GM19468 (cell line): ENCODE results near the gene CDC26.
"Not testable (repeated sequence)": the region's sequence is repeated elsewhere in the genome, so short reads cannot be mapped to it uniquely, and the experiment has no call there.

Source experiments
- ATAC-seq: cut with Tn5 transposase; IDR thresholded peaks from one replicate; pipeline ENCODE4 v1.9.1; 2021; ENCODE audit warnings: mild to moderate bottlenecking, moderate library complexity, moderate number of reproducible peaks; ENCODE audit not compliant: unreplicated experiment; ENCODE audit errors: extremely low read depth

Gene CDC26

DNA sequence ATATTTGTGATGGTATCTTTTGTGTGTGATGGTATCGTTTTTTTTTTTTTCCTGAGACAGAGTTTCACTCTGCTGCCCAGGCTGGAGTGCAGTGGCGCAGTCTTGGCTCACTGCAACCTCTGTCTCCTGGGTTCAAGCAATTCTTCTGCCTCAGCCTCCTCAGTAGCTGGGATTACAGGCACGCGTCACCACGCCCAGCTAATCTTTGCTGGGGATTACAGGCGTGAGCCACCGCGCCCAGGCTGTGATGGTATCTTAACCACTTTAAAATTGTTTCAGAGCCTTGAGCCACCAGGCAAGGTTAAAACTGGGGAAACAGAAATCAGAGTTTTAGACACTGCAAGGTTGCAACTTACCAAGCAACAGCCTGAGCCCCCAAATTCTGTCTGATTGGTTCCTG, 20.9 kb upstream of the CDC26 start:
- ATAC-seq, result not testable (repeated sequence)

DNA sequence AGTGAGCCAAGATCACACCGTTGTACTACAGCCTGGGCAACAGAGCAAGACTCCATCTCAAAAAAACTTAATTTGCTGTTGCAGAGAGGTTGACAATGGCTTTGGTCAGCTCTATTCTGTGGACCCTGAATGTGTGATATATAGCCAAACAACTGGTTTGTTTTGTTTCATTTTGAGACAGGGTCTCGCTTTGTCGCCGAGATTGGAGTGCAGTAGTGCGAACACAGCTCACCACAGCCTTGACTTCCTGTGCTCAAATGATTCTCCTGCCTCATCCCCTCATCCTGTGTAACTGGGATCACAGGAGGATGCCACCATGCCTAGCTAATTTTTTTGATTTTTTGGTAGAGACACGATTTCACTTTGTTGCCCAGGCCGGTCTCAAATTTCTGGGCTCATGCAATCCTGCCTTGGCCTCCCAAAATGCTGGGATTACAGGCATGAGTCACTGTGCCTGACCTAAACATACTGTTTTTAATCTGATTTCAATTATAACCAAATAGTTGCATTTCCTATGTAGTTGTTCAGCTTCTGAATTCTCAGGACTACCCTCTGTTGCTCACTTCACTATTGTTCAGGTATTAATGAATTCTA, 18.0 kb upstream of the CDC26 start:
- ATAC-seq, result no peak

DNA sequence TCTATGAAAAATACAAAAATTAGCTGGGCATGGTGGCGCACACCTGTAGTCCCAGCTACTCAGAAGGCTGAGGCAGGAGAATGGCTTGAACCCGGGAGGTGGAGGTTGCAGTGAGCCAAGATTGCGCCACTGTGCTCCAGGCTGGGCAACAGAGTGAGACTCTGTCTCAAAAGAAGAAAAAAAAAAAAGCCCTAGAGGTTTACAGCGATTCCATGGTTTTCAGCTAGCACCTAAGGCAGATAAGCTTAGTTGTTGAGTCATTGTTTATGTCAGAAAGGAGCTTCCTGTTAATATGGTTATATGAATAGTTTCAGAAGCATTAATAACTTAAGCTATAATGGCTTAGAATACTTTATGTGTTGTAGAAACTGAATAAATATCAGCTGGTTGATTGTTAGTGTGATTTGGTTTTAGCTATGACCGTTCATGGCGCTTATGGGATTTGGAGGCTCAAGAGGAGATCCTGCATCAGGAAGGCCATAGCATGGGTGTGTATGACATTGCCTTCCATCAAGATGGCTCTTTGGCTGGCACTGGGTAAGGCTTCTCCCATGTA, 14.8 kb upstream of the CDC26 start:
- no peak for ATAC-seq

DNA sequence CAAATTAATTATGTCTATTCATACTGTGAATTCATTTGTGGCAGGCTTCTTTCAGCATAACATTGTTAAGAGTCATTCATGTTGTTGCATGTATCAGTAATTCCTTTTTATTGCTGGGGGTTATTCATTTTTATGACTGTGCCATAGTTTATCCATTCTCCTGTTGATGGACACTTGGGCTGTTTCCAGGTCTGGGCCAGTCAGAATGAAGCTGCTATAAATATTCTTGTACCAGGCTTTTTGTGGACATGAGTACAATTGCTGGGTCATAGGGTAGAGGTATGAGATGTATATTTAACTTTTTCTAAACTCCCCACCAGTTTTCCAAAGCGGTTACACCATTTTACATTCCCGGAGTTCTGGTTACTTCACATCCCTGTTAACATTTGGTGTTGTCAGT, 13.7 kb upstream of the CDC26 start:
- ATAC-seq, result no peak

DNA sequence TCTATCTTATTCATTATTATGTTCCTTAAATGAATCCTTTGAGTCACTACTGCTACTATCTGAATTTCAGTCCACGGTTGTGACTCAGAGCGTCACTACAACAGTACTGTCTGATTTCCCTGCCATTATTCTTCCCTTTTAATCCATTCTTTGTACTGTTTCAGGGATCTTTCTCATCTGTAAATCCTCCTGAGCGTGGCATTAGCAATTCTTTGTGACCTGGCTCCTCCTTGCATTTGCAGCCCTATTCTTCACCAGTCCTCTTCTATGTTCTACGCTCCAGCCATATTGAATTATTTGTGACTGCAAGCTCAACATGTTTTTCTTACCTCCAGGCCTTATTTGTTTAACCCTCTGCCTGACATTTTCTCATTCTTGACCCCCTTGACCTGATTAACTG, 6.0 kb upstream of the CDC26 start:
- ATAC-seq, result no peak

DNA sequence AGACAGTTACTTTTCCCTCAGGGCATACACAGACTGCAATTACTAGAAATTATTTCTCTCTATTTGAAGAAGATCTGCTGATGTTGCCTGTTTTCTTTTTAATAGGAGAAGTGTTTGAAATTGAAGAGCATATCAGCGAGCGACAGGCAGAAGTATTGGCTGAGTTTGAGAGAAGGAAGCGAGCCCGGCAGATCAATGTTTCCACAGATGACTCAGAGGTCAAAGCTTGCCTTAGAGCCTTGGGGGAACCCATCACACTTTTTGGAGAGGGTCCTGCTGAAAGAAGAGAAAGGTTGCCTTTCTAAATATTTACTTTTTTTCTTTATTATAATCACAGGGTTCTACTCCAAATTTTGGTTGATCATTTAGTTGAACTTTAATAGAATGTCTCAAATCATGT, 3.5 kb upstream of the CDC26 start:
- no peak for ATAC-seq

DNA sequence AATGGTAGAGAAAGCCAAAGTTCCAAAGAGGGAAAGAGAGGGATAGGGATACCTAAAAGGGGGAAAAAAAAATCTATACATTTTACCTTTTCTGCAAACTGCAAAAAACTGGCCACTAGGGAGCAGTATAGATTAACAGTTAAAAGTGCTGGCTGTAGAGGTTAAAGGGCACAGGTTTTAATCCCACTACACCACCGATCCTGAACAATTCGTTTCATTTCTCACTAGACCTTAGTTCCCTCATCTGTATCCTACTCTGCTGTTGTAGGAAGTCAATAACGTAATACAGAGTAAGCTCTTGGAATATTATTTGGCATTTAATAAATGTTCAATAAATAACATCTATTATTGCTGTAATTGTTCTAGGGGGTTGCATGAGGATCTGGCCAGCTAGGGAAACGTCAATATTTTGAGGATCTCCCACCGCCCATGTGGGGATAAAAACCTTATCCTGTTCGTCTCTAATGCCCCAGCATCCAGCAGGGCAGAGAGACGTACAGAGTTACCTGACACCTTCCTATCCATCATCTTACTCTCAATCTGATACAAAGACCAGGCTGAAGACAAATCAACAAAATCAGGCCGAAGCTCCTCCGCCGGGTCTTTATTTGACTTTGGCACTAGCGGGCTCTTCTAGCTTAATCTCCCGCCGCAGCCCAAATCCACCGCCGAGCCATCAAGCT, 757 bp downstream of the CDC26 start:
- ATAC-seq, result no peak

DNA sequence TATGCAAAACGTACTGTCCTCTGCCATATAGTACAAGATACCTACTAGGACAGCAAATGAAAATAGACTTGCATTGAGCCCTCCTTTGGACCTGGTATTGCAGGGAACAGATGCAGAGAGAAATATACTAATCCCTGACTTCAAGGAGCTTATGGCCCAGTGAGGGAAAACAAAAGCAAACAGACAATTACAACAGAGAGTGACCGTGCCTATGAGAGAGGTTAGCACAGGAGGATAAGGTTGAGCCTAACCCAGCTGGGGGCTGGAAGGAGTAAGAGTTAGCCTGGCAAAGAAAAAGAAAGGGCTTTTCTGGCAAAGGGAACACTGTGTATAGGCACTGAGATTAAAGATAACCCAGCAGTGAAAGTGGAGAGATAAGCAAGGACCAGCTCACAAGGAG, 5.5 kb downstream of the CDC26 start:
- ATAC-seq, result no peak

DNA sequence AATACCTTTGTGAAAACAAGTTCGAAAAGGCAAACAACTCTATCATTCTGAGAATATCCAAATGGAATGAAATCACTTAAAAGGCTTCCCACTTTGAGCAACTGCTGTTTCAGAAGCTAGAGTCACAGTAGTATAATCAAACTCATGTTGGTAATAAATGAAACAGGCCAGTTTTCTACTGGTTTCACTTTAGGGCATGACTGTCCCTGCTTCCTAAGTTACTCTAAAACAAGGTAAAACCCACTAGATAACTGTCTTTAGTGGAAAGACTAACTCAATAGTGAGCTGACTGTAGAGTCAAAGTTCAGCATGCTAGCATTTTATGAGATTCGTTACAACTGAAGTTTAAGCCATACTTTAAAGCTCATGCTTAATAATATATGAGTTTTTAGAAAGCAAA, 6.0 kb downstream of the CDC26 start:
- no peak for ATAC-seq

DNA sequence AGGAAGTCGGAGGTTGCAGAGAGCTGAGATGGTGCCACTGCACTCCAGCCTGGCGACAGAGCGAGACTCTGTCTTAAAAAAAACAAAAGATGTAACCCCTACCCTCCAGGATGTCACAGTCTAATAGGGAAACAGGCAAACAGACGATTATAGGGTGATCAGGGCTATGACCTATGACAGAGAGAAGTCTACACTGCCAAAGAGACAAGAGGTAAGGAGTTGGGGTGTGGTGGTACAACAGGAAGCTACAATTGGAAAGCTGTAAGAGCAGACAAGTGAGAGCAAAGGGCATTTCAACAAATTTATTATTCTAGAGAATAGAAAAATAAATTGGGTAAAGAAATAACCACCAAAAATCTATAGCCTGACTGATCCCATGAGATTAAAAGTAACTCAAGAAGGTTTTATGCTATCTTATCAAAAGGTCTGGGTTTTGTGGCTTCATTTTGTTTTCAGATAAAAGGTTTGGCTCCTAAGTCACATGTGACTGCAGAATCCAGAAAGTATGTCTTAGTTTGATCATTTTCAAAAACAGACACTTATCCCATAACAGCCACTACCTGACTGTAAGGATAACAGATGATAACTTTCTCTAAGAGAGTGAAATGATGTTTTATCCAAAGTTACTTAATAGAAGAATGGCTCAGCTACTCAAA, 7.3 kb downstream of the CDC26 start:
- ATAC-seq, result no peak

DNA sequence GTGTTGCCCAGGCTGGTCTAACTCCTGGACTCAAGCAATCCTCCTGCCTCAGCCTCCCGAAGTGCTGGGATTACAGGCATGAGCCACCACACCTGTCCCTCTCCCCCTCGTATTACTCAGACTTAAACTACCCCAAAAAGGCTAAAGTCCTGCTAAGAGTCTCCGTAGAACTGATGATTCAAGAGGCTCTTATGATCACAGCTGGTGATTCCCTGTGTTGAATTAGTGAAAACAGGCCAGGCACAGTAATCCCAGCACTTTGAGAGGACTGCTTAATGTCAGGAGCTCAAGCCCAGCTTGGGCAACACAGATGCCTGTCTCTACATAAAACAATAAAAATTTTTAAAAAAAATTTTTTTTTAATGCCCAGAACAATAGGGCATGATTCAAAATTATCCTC, 9.2 kb downstream of the CDC26 start:
- ATAC-seq, result no peak

DNA sequence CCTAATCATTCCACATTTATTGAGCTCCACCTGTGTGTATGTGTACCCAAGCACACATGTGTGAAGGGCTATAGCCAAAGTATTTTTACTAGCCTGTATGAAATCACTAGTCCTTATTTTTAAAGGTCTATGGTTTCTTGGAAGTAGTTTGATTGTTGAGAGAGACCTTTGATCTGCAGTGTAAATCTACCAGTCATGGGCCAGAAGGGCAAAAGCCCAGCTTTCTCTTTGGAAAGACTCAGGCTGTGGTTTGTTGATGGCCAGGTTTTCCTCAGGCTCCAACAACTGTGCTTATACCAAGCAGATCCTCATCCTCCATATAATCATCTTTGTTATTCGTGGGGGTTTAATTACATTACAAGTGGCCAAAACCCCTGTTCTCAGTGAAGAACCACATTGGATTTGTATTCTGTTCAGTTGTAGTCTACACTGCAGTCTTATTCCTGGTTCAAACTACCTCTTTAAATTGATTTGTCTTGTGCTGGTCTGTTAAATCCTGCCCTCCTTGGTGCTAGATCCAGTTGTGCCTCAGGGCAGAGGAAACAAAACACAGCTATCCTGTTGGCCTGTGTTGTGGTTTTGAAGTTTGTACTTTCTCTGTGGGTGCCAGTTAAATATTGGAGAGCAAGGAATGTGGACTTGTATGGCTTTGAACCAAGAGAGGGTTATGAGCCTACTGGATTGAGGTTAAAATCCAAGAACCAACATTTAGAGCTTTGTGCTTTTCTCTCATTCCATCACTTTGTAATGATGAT, 13.3 kb downstream of the CDC26 start:
- ATAC-seq, result no peak

DNA sequence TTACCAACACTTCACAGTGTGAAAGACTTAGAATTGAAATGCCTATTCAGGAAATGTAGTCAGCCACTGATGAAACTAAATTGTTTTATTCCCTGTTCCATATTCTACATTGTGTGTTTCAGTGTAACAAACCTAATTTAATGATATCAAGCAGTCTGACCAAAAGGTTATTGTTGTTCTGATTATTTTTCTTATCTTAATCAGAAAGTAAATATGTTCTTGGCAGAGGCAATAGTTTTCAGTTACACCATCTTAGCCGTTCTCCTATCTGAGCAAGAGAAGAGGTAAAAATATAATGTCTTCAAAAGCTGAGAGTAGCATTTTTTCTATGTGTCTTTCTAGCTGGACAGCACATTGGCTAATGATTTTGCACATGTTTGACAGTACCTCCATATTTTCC, 17.1 kb downstream of the CDC26 start:
- ATAC-seq, result no peak

DNA sequence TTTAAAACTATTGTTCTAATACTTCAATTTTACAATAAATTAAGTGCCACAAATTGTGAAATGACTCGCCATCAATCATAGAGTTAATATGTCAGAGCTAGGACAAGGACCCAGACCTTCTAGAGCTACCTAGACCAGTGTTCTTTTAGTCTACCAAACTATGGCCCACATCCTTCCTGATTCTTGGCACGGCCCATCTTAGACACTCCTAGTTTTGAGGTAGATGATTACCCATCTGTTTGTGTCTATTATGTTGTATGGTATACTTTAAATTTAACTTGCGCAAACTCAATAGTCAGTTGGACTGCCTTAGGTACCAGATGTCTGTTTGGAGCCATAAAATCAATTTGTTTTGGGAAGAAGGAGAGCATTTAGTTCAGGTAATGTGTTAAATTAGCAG, 17.5 kb downstream of the CDC26 start:
- no peak for ATAC-seq

DNA sequence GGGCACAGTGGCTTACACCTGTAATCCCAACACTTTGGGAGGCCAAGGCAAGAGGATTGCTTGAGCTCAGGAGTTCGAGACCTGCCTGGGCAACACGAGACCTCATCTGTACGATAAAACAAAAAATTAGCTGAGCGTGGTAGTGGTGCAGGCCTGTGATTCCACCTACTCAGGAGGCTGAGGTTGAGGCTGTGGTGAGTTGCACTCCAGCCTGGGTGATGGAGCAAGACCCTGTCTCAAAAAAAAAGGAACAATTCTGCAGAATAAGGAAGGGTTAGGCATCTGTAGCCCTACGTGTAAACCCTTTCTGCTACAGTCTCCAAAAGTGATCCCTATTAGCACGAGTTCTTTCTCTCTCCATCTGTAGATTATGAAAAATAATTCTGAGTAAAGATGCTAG, 19.9 kb downstream of the CDC26 start:
- ATAC-seq, result no peak

DNA sequence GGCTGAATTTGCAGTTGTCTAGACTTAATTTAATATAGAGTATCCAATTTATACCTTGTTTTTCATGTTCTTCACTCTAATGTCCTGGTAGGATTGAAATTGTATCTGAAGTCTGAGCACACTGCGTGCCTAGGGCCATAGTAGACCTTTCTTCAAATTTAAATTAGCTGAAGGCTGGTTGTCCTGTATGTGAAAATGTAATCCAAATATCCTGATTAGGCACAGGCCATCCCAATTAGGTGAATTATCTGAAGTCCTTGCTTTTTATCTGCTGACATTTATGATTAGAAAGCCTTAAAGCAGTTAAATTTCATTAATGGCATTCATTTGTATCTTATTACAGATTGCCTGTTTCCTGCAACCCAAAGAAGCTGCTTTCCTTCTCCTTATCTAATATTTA, 20.4 kb downstream of the CDC26 start:
- no peak for ATAC-seq

DNA sequence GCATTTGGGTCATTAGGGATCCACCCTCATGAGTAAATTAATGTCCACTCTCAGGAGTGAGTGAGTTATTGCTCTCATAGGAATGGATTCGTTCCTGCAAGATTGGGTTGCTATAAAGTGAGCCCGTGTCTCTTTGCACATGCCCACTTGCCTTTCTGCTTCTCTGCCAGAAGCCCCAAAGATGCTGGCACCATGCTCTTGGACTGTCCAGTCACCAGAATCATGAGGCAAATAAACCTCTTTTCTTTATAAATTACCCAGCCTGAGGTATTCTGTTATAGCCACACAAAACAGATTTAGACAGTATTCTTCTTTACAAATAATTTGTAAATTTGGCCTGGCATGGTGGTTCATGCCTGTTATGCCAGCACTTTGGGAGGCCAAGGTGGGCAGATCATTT, 24.6 kb downstream of the CDC26 start:
- ATAC-seq, result no peak

DNA sequence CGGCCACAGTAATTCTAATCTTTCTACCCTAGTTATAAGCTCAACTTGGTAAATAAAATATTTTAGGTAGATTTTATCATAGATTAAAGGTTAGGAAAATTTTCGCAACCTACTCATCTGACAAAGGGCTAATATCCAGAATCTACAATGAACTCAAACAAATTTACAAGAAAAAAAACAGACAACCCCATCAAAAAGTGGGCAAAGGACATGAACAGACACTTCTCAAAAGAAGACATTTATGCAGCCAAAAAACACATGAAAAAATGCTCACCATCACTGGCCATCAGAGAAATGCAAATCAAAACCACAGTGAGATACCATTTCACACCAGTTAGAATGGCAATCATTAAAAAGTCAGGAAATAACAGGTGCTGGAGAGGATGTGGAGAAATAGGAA, 25.7 kb downstream of the CDC26 start:
- ATAC-seq, result not testable (repeated sequence)

DNA sequence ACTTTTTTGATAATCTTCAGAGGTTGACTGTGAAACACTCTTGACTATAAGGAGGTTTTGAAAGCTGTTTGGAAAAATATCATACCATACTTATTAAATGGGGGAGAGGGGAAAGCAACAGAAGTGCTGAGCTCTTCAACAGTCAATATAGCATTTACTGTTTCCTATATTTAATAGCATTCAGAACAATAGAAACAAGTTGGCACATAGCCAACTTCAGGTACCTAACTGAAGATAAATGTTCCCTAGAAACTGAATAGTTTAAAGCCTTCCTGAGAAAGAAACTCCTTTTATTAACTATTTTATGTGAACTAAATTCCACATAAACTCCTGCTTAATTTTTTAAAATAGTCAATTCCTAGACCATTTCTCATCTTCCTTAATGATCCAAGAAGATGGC, 27.7 kb downstream of the CDC26 start:
- no peak for ATAC-seq

DNA sequence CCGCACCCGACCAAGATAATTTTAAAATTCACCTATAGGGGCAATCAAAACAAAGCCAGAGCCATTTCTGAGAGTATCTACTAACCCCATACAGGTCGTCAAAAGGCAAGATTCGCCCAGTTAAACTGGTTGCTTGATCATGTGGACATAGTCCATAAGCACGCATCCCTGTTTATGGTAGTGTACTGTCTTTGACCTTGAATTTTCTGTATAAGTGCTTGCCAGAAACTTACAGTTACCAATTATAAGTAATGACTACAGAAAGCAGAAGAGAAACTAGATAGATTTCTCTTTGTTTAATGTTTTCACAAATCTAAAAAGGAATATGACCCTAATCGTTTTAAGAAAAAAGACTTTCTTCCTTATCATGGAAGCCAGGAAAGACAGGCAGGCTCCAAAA, 28.4 kb downstream of the CDC26 start:
- no peak for ATAC-seq

DNA sequence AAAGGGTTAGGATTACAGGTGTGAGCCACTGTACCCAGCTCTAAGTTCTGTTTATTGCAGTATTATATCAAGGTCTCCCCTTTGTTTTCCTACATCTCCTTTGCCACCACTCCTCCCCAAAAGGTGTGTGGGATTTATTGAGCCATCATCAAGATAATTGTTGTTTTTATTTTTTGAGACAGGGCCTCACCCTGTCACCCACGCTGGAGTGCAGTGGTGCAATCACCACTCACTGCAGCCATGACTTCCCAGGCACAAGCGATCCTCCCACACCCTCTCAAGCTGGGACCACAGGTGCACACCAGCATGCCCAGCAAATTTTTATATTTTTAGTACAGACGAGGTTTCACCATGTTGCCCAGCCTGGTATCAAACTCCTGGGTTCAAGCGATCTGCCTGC, 29.5 kb downstream of the CDC26 start:
- ATAC-seq, result no peak
